ENCODE data around the gene CLNS1A. TPM values are rescaled to one million over a fixed set of nuclear protein-coding genes. Genes with fewer than 3 reads are reported as not detected.

Gene CLNS1A
- polyA plus RNA-seq, 3 donors = 53.1 to 140 (median 139) TPM

DNA sequence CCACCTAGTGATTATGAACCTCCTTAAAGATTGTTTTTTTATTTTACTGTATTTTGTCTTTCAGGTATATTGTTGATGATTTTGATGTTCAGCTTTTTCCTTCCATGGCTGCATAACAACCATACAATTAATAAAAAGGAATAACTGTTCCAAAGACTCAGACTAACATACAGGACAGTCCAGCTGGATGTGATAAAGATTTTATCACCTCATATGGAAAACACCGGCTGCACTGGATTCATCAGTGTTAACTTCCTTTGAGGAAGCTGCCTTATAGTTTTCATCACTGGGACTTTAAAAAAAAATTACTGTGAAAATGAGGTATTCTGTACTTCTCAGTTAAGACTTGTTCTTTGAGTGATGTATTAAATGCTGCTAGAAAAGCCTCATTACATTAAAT is 28.4 kb downstream of the CLNS1A start:
- no CpG with 5 or more reads among the region's 1 CpG for WGBS (ENCODE audit: insufficient coverage)
- no peak overlapping the region for H3K27ac Mint-ChIP-seq
- TF ChIP-seq, protein P1, sequence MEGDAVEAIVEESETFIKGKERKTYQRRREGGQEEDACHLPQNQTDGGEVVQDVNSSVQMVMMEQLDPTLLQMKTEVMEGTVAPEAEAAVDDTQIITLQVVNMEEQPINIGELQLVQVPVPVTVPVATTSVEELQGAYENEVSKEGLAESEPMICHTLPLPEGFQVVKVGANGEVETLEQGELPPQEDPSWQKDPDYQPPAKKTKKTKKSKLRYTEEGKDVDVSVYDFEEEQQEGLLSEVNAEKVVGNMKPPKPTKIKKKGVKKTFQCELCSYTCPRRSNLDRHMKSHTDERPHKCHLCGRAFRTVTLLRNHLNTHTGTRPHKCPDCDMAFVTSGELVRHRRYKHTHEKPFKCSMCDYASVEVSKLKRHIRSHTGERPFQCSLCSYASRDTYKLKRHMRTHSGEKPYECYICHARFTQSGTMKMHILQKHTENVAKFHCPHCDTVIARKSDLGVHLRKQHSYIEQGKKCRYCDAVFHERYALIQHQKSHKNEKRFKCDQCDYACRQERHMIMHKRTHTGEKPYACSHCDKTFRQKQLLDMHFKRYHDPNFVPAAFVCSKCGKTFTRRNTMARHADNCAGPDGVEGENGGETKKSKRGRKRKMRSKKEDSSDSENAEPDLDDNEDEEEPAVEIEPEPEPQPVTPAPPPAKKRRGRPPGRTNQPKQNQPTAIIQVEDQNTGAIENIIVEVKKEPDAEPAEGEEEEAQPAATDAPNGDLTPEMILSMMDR (IDR thresholded peaks at IDR 0.05) = no peak
- no peaks in the 10 kb centered on the region for H3K4me1 ChIP-seq (ENCODE audit: control insufficient read depth in 1 of 2, insufficient read depth in 2 of 2, low read length in 2 of 2)
- no peaks in the 10 kb centered on the region for H3K9me3 ChIP-seq (replicated peaks in 1 of 2; ENCODE audit: control insufficient read depth in 1 of 2, insufficient read depth in 1 of 2, low read length in 2 of 2)
- H3K4me3 ChIP-seq (replicated peaks in 1 of 3; ENCODE audit: low read depth in 2 of 3, low read length in 3 of 3) = no peak overlapping the region
- H4K20me1 ChIP-seq (ENCODE audit: insufficient read depth, low read length) = no peaks in the 10 kb centered on the region
- no peak overlapping the region for H2AFZ ChIP-seq (ENCODE audit: insufficient read depth, low read depth, low read length, poor library complexity, severe bottlenecking)
- H3K4me1 Mint-ChIP-seq = no peaks in the 10 kb centered on the region
- H3K79me2 ChIP-seq (ENCODE audit: insufficient read depth, low read length) = no peaks in the 10 kb centered on the region
- DNase-seq = no peak
- intact Hi-C loops (cut with micrococcal nuclease) = no loop called here
- H3K4me2 ChIP-seq (replicated peaks; ENCODE audit: extremely low read depth, low read length, poor library complexity, severe bottlenecking) = no peak overlapping the region
- no peaks in the 10 kb centered on the region for H3K9me3 Mint-ChIP-seq
- H3K36me3 ChIP-seq (replicated peaks in 1 of 2; ENCODE audit: control insufficient read depth in 1 of 2, insufficient read depth in 2 of 2, low read length in 2 of 2) = peaks cover 66 to 98% of the 10 kb centered on the region in 2 donors
- no peaks in the 10 kb centered on the region for H3K27me3 Mint-ChIP-seq (ENCODE audit: low read depth in 3 of 3)
- no peaks in the 10 kb centered on the region for H3K27me3 ChIP-seq (ENCODE audit: control insufficient read depth in 2 of 2, insufficient read depth in 2 of 2, low read length in 2 of 2)
- no peak overlapping the region for H3K27ac ChIP-seq (ENCODE audit: low read depth in 1 of 2, low read length in 2 of 2)
- no peak overlapping the region for H3K9ac ChIP-seq (ENCODE audit: insufficient read depth, low read length, poor library complexity, severe bottlenecking)
- H3K4me3 Mint-ChIP-seq = no peak overlapping the region
- peaks cover 53 to 74% of the 10 kb centered on the region in 2 donors for H3K36me3 Mint-ChIP-seq

DNA sequence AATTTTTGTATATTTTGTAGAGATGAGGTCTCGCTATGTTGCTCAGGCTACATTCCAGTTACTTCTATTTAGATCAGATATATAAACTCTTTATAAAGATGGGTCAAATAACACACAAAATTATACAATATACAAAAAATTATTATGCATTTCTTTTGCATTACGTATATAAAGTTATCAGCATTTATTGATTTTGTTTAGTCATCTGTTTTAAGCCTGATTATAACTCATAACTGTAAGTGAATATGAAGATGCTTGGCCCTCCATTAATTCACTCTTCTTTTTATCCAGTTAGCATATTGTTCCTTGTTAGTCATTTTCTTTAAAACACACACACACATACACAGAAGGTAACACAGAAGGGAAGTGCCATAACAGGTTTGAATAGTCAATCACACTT is 33.3 kb downstream of the CLNS1A start:
- intact Hi-C loops (cut with micrococcal nuclease) = no loop called here
- Histone ChIP-seq H3K9ac (ENCODE audit: insufficient read depth, low read length, poor library complexity, severe bottlenecking) (no peak overlapping the region), H3K36me3 (replicated peaks in 1 of 2; ENCODE audit: control insufficient read depth in 1 of 2, insufficient read depth in 2 of 2, low read length in 2 of 2) (peaks cover 30 to 61% of the 10 kb centered on the region in 2 donors), H3K79me2 (ENCODE audit: insufficient read depth, low read length) (no peaks in the 10 kb centered on the region), H3K4me3 (replicated peaks in 1 of 3; ENCODE audit: low read depth in 2 of 3, low read length in 3 of 3) (no peak overlapping the region), H3K27me3 (ENCODE audit: control insufficient read depth in 2 of 2, insufficient read depth in 2 of 2, low read length in 2 of 2) (no peaks in the 10 kb centered on the region), H3K27ac (ENCODE audit: low read depth in 1 of 2, low read length in 2 of 2) (no peak overlapping the region), H2AFZ (ENCODE audit: insufficient read depth, low read depth, low read length, poor library complexity, severe bottlenecking) (no peak overlapping the region), H4K20me1 (ENCODE audit: insufficient read depth, low read length) (no peaks in the 10 kb centered on the region), H3K4me1 (ENCODE audit: control insufficient read depth in 1 of 2, insufficient read depth in 2 of 2, low read length in 2 of 2) (no peaks in the 10 kb centered on the region), H3K9me3 (replicated peaks in 1 of 2; ENCODE audit: control insufficient read depth in 1 of 2, insufficient read depth in 1 of 2, low read length in 2 of 2) (no peaks in the 10 kb centered on the region), H3K4me2 (replicated peaks; ENCODE audit: extremely low read depth, low read length, poor library complexity, severe bottlenecking) (no peak overlapping the region)
- H3K4me3 Mint-ChIP-seq = no peak overlapping the region
- H3K9me3 Mint-ChIP-seq = no peaks in the 10 kb centered on the region
- peak overlapping the region in 1 of 7 donors; percentile 11 for H3K27ac Mint-ChIP-seq
- WGBS (ENCODE audit: insufficient coverage) = no CpG with 5 or more reads among the region's 2 CpGs
- H3K36me3 Mint-ChIP-seq = peaks cover 23 to 52% of the 10 kb centered on the region in 2 donors
- no peaks in the 10 kb centered on the region for H3K4me1 Mint-ChIP-seq
- TF ChIP-seq, protein P1 (IDR thresholded peaks at IDR 0.05) = no peak
- DNase-seq = no peak
- no peaks in the 10 kb centered on the region for H3K27me3 Mint-ChIP-seq (ENCODE audit: low read depth in 3 of 3)

Measured in CD14-positive monocyte (primary cell).